Measurements from ENCODE around the gene BACH2. TPM values are rescaled to one million over a fixed set of nuclear protein-coding genes. Genes with fewer than 3 reads are reported as not detected.

Gene BACH2
- total and polyA plus RNA-seq, 2 of the 8 experiments (the other 6 are each of a cell fraction or from before 2014, with no cell fraction given) = 1.9 to 5.9 TPM

GRCh38 chr6:90264561-90264960, 32.1 kb downstream of the BACH2 start:
- TF ChIP-seq RFX5 (IDR thresholded peaks at IDR 0.05; ENCODE audit: borderline replicate concordance, low read depth, low read length) (no peak), ASH2L (IDR thresholded peaks at IDR 0.05; ENCODE audit: low read length) (no peak), RXRA (IDR thresholded peaks at IDR 0.05; ENCODE audit: insufficient read depth, low read depth, low read length) (no peak), GABPA (IDR thresholded peaks at IDR 0.05; ENCODE audit: borderline replicate concordance, insufficient read depth, low read length) (no peak), SUZ12 (IDR thresholded peaks at IDR 0.05; ENCODE audit: low read length) (no peak), RBBP5 (IDR thresholded peaks at IDR 0.05; ENCODE audit: borderline replicate concordance, low read depth, low read length) (no peak), GTF2F1 (IDR thresholded peaks at IDR 0.05; ENCODE audit: borderline replicate concordance, low read depth, low read length) (no peak), CTBP2 (IDR thresholded peaks at IDR 0.05; ENCODE audit: borderline replicate concordance, insufficient read depth, insufficient read length, low read length) (no peak), YY1 (IDR thresholded peaks at IDR 0.05; ENCODE audit: low read depth, low read length) (no peak), SIX5 (IDR thresholded peaks at IDR 0.05; ENCODE audit: low read depth, low read length) (no peak), CBX5 (IDR thresholded peaks at IDR 0.05; ENCODE audit: low read depth, low read length) (no peak)
- Histone ChIP-seq H2AFZ (ENCODE audit: low read length) (no peak overlapping the region), H3K79me2 (ENCODE audit: control insufficient read depth in 1 of 2, insufficient read depth in 2 of 2, low read length in 2 of 2) (no peaks in the 10 kb centered on the region), H3K56ac (replicated peaks; ENCODE audit: insufficient read length, low read depth, low read length) (no peak overlapping the region), H3K9ac (replicated peaks in 1 of 4; ENCODE audit: extremely low read depth in 1 of 4, low read depth in 3 of 4, low read length in 3 of 4) (no peak overlapping the region), H3K36me3 (ENCODE audit: control insufficient read depth in 2 of 4, insufficient read depth in 4 of 4, low read length in 3 of 4) (no peaks in the 10 kb centered on the region), H3K14ac (ENCODE audit: insufficient read length) (no peak overlapping the region), H2AK5ac (ENCODE audit: low read depth, low read length) (no peak overlapping the region), H4K5ac (ENCODE audit: insufficient read length, low read depth, low read length) (no peak overlapping the region), H3K23ac (ENCODE audit: insufficient read length) (no peak overlapping the region), H2BK20ac (ENCODE audit: low read length) (no peak overlapping the region), H3K4ac (replicated peaks; ENCODE audit: insufficient read length, low read depth, low read length) (no peak overlapping the region), H3K4me1 (replicated peaks in 1 of 4; ENCODE audit: control insufficient read depth in 3 of 4, insufficient read depth in 4 of 4, low read length in 3 of 4) (no peaks in the 10 kb centered on the region), H4K8ac (ENCODE audit: extremely low read depth, insufficient read depth, low read length) (no peak overlapping the region), H3K4me2 (ENCODE audit: insufficient read depth in 1 of 2, low read depth in 2 of 2, low read length in 2 of 2) (no peak overlapping the region), H3K18ac (ENCODE audit: extremely low read depth, low read length) (no peak overlapping the region), H2BK120ac (replicated peaks; ENCODE audit: low read depth, low read length) (no peak overlapping the region), H3K23me2 (ENCODE audit: low read depth, low read length) (no peaks in the 10 kb centered on the region), H3K4me3 (ENCODE audit: extremely low read depth in 1 of 4, insufficient read depth in 2 of 4, low read depth in 3 of 4, low read length in 4 of 4) (no peak overlapping the region), H4K20me1 (replicated peaks in 1 of 2; ENCODE audit: control insufficient read depth in 1 of 2, insufficient read depth in 2 of 2, low read length in 2 of 2) (no peaks in the 10 kb centered on the region), H3K9me3 (ENCODE audit: insufficient read depth in 2 of 2, low read depth in 1 of 2, low read length in 1 of 2) (no peaks in the 10 kb centered on the region), H2BK15ac (ENCODE audit: low read length) (no peak overlapping the region), H3K27ac (ENCODE audit: low read depth, low read length) (no peak overlapping the region), H3K79me1 (ENCODE audit: low read depth, low read length) (no peaks in the 10 kb centered on the region), H3K27me3 (replicated peaks in 1 of 4; ENCODE audit: control insufficient read depth in 3 of 4, extremely low read depth in 1 of 4, insufficient read depth in 3 of 4, low read length in 3 of 4) (no peaks in the 10 kb centered on the region), H2BK12ac (ENCODE audit: low read depth, low read length) (no peak overlapping the region), H2BK5ac (ENCODE audit: low read depth, low read length) (no peak overlapping the region), H4K91ac (replicated peaks; ENCODE audit: insufficient read length, low read length) (no peak overlapping the region)
- WGBS, 2 experiments (ENCODE audit: extremely low coverage in 1 of 2, insufficient coverage in 1 of 2, insufficient read length in 1 of 2, insufficient replicate concordance in 2 of 2, low coverage in 1 of 2, low lambda C conversion rate in 2 of 2, missing lambda C conversion rate in 1 of 2) = 84% methylated on average over 2 of the region's 2 CpGs; no CpG with 5 or more reads in 1 of the 2 experiments
- no peak for DNase-seq (ENCODE audit: low read depth in 1 of 2, low spot score in 2 of 2)
- ChIA-PET POLR2A (ENCODE audit: partially characterized antibody) (no interaction called here), CTCF (ENCODE audit: partially characterized antibody) (interaction anchor here (1.6 to 2.6 kb wide), 2 partner anchors 10 to 308 kb away, joined by 3 to 10 read pairs; no protein-coding TSS in a partner anchor)
- no peak for FAIRE-seq
